ENCODE data around the gene FCN2.

DNA sequence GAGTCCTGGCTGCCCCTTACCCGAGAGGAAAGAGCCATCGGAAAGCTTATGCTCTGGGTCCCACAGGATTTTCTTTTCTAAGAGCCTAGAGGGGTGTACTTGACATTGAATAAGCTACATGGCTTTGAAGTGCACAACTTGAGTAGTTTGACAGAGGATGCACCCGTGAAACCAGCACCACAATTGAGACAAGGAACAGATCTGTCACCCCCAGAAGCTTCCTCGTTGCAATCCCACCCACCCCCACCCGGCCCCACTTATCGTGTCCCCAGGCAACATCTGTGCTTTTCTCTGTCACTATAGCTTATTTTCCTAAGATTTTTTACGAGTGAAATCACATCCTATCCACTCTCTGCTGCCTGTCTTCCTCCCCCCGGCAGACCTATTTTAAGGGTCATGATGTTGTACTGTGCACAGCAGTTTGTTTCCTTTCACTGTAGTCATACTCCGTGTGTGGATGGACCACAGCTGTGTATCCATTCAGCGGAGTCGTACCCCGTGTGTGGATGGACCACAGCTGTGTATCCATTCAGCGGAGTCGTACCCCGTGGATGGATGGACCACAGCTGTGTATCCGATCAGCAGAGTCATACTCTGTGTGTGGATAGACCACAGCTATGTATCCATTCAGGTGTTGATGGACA, 8.8 kb upstream of the FCN2 start:
- TF ChIP-seq, protein P1, sequence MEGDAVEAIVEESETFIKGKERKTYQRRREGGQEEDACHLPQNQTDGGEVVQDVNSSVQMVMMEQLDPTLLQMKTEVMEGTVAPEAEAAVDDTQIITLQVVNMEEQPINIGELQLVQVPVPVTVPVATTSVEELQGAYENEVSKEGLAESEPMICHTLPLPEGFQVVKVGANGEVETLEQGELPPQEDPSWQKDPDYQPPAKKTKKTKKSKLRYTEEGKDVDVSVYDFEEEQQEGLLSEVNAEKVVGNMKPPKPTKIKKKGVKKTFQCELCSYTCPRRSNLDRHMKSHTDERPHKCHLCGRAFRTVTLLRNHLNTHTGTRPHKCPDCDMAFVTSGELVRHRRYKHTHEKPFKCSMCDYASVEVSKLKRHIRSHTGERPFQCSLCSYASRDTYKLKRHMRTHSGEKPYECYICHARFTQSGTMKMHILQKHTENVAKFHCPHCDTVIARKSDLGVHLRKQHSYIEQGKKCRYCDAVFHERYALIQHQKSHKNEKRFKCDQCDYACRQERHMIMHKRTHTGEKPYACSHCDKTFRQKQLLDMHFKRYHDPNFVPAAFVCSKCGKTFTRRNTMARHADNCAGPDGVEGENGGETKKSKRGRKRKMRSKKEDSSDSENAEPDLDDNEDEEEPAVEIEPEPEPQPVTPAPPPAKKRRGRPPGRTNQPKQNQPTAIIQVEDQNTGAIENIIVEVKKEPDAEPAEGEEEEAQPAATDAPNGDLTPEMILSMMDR (IDR thresholded peaks at IDR 0.05), result no peak
- TF ChIP-seq POLR2A (IDR thresholded peaks at IDR 0.05; ENCODE audit: low read length) (no peak), RCOR1 (IDR thresholded peaks at IDR 0.05; ENCODE audit: low read depth, low read length) (no peak), EP300 (IDR thresholded peaks at IDR 0.05) (no peak), ZSCAN20 (CRISPR knock-in tag; IDR thresholded peaks at IDR 0.05) (no peak), JUN (IDR thresholded peaks at IDR 0.05) (no peak), MYC (IDR thresholded peaks at IDR 0.05; ENCODE audit: borderline replicate concordance, low read length) (no peak)
- TF ChIP-seq, protein P2, sequence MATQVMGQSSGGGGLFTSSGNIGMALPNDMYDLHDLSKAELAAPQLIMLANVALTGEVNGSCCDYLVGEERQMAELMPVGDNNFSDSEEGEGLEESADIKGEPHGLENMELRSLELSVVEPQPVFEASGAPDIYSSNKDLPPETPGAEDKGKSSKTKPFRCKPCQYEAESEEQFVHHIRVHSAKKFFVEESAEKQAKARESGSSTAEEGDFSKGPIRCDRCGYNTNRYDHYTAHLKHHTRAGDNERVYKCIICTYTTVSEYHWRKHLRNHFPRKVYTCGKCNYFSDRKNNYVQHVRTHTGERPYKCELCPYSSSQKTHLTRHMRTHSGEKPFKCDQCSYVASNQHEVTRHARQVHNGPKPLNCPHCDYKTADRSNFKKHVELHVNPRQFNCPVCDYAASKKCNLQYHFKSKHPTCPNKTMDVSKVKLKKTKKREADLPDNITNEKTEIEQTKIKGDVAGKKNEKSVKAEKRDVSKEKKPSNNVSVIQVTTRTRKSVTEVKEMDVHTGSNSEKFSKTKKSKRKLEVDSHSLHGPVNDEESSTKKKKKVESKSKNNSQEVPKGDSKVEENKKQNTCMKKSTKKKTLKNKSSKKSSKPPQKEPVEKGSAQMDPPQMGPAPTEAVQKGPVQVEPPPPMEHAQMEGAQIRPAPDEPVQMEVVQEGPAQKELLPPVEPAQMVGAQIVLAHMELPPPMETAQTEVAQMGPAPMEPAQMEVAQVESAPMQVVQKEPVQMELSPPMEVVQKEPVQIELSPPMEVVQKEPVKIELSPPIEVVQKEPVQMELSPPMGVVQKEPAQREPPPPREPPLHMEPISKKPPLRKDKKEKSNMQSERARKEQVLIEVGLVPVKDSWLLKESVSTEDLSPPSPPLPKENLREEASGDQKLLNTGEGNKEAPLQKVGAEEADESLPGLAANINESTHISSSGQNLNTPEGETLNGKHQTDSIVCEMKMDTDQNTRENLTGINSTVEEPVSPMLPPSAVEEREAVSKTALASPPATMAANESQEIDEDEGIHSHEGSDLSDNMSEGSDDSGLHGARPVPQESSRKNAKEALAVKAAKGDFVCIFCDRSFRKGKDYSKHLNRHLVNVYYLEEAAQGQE (IDR thresholded peaks at IDR 0.05), result no peak

Data from A549 (cell line).